GM18870 (cell line): Measurements from ENCODE around the gene RPH3AL.
"Not testable (repeated sequence)": the region's sequence is repeated elsewhere in the genome, so short reads cannot be mapped to it uniquely, and the experiment has no call there.

ENCODE experiments used
- ATAC-seq: cut with Tn5 transposase; IDR thresholded peaks from one replicate; pipeline ENCODE4 v1.9.1; 2021; ENCODE audit warnings: moderate library complexity; ENCODE audit not compliant: unreplicated experiment

RPH3AL gene

DNA sequence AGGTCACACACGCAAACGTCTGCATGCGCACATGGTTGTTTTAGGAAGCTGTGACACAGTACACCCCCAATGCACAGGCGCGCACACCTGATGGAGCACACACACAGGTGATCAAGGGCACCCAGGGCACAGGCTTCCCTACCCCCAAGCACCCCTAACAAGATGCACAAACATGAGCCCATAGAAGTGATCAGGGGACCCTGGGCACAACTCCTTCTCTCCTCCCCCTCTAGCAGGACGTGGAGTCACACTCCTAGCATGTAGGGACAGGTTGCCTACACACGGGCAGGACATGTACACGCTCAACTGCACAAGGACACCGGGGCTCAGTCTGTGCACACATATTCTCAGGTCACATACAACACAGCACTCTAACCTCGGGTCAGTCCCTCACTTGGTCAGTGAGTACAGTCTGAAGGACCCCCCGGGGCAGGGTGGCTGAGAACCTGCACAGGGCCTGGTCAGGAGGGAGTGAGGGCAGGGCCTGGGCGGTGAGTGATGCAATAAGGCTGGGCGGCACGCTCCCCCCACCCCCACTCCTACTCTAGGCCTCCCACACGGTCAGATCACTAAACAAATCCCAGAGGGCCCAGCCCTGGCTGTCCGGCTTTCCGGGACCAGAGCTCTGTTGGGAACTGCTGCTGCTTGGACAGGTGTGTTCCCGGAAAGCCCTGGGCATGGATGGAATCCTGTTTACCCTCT, 170.4 kb downstream of the RPH3AL start:
- ATAC-seq: no peak

DNA sequence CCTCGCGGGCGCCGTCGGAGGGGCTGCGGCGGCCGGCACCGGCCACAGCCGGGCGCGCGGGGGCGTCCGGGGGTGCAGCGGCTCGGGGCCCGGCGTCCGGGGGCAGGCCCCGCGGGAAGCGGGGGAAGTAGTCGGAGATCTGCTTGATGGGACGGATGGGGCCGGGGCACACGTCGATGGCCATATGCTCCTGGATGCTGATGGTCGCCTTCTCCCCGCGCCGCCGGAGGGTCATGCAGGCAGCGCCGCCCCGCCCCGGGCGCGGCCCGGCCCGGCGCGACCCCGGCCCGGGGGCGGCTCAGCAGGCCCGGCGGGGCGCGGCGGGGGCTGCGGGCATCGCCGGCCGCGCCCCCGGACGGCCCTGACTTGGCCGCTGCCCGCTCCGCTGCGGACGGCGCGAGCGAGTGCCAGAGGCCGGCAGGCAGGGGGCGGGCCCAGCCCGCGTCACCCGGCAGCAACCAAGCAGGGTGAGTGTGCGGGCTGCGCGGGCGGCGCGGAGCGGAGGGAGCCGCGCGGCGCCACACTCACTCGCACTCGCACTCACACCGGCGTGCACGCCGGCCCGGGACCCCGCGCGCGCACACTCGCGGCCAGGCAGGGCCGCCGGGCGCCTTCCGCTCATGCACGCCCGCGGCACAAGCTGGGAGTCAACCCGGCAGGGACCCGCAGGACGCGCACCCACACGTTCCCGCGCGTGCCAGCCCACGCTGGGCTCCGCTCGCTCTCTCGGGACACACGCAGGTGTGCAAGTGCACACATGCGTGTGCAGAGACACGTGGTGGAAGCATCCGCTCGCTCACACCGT, 171.2 kb downstream of the RPH3AL start, which contains the start of gene DOC2B:
Gene DOC2B, minus strand, starts transcription at position 406 of the 805 bp plus-strand sequence. Its CDS starts 171 bp downstream, at position 235.
- no peak for ATAC-seq

GRCh38 chr17:180381-181244, 172.0 kb downstream of the RPH3AL start:
- no peak for ATAC-seq

DNA sequence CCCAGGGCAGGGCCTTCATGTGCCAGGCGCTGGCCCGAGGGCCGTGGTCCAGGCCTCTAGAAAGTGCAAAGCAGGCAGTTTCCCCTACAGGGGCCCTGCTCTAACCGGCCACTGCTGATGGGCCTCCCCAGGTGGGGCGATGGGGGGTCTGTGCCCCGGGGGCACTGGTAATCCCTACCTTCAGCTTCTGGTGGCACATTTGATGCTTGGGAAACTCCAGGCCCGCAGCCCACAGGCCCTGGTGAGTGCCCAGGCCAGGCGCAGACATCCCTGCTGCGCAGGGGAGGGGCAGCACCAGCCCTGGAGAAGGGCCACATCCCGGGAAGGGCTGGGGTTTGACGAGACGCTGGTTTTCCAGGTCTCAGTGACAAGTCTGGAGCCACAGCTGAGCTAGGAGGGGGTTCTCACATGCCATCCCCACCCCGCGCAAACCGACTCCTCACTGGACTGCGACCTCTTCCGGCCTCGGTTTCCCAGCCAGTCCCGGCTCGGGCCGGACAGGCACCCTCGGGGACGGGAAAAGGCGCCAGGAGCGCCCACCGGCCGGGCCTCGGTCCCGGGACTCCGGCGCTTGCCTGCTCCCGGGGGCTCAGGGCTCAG, 172.7 kb downstream of the RPH3AL start:
- ATAC-seq: no peak

DNA sequence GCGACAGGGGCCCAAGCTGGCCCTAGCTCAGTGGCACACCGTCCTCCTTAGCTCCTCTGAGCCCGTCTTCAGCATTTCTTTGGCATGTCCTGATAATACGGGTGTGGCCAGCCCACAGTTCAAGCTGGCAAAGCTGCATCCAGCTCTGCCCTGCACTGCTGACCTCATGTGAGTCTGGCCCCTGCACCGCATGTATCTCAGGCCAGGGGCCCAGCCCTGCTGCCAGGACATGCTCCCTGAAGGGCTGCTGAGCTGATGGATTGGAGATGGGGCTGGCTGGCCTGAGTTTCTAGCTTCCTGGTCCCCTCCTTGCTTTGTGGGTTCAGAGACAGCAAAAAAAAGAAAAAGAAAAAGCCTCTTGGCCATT, 173.6 kb downstream of the RPH3AL start:
- no peak for ATAC-seq

GRCh38 chr17:178292-179065, 174.1 kb downstream of the RPH3AL start:
- no peak for ATAC-seq

- no peak for ATAC-seq
Observed at GRCh38 chr17:177762-178161, 174.8 kb downstream of the RPH3AL start.

DNA sequence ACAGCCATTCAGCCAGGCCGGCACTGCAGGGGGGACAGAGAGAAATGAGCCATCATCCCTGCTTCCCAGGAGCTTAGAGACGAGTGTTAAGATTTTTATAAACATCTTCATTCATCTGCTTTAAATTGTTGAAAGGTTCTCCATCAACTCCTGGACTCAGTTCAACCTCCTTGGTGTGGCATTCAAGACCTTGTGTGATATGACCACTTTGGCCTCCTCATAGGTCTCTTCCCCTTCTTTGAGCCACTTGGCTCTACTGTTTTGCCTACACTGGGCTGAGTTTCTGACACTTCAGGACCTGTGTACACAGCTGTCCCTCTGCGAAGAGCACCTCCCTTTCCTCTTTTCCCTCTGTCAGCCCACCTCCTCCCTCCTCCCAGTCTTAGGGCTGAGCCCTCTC, 175.5 kb downstream of the RPH3AL start:
- no peak for ATAC-seq

- no peak for ATAC-seq
Observed at GRCh38 chr17:173166-173911, 179.3 kb downstream of the RPH3AL start.

- no peak for ATAC-seq
Observed at GRCh38 chr17:172401-172800, 180.2 kb downstream of the RPH3AL start.

GRCh38 chr17:171871-172270, 180.7 kb downstream of the RPH3AL start:
- no peak for ATAC-seq

- ATAC-seq: no peak
Observed at GRCh38 chr17:170130-170670, 182.4 kb downstream of the RPH3AL start.

GRCh38 chr17:168614-169013, 184.0 kb downstream of the RPH3AL start:
- not testable (repeated sequence) for ATAC-seq

GRCh38 chr17:165939-166338, 186.7 kb downstream of the RPH3AL start:
- ATAC-seq: no peak

DNA sequence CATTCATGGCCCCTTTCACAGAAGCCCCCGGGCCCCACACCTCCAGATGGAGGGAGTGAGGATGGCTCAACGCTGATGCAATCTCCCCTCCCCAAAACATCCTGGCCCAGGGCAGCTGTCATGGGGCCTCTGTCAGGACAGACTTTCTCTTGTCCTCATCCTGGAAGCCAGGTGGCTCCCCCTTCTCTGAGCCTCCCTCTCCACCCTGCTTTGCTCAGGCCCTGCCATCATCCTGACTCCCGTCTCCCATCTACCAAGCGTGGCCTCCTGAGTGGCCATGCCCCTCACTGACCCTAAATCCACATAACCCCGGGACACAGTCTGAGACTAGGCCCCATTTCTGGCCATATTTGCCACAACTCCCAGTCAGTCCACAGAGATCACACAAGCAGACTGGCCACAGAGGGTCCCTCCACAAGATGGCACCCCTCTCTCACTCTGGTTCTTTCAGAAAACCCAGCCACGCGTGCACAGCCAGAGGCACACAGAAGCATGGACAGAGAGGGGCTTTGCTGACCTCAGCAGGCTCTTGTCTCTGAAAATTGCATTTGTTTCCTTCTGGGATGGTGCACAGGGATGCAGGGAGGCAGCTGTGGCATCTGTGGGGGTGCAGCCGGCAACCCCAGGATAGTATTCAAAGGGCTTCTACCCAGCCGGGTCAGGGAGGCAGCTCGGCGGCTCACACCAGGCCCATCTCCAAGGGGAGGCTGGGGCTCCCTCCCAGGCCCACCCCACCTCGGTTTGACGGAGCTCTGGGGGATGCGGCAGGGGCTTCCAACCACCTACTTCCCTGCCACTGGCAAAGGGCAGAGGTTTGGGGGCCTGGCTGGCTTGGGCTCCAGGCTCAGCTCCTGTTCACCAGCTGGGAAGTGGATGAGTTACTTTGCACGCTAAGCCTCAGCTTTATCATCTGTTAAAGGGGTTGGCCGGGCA, 188.0 kb downstream of the RPH3AL start:
- ATAC-seq: no peak

- no peak for ATAC-seq
Observed at GRCh38 chr17:163514-164098, 189.0 kb downstream of the RPH3AL start.

DNA sequence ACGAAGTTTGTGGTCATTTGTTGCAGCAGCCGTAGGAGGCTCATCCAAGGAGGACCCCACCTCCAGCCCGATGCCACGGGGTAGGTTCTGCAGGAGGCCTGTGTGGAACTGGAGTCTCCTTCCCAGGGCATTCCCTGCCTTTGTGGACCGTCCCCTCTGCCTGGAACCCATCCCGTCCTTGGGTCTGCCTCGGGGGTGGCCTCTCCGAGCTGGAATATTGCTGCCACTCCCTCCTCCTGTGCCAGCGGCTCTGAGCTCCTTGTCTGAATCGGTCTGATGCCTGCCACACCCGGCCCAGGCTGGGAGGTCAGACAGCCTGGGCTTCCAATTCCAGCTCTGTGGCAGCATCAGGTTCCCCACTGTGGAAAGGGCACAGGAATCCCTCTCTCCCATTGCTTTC, 189.9 kb downstream of the RPH3AL start:
- ATAC-seq: no peak
